ENCODE data around the gene CUX1.

The CUX1 gene

DNA sequence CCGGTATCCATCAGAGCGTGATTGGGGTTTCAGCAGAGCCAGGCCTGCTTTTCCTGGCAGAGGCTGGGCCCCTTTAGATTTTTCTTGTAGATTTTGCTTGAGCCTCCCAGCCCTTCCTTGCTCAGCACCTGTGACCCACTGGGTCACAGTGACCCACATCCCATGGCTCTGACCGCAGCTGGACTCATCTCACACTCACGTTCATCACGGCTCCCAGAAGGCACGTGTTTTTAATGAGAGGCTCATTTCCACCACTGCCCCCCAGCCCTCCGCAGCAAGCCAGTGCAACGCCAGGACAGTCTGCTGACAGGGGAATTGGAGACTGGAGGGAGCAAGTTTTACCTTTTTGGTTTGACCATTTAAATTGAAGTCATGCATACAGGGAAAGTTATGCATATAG, 155.7 kb downstream of the CUX1 start:
- TF ChIP-seq, protein P1, sequence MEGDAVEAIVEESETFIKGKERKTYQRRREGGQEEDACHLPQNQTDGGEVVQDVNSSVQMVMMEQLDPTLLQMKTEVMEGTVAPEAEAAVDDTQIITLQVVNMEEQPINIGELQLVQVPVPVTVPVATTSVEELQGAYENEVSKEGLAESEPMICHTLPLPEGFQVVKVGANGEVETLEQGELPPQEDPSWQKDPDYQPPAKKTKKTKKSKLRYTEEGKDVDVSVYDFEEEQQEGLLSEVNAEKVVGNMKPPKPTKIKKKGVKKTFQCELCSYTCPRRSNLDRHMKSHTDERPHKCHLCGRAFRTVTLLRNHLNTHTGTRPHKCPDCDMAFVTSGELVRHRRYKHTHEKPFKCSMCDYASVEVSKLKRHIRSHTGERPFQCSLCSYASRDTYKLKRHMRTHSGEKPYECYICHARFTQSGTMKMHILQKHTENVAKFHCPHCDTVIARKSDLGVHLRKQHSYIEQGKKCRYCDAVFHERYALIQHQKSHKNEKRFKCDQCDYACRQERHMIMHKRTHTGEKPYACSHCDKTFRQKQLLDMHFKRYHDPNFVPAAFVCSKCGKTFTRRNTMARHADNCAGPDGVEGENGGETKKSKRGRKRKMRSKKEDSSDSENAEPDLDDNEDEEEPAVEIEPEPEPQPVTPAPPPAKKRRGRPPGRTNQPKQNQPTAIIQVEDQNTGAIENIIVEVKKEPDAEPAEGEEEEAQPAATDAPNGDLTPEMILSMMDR (IDR thresholded peaks at IDR 0.05; ENCODE audit: borderline replicate concordance, insufficient read depth, low read depth, low read length), result no peak

DNA sequence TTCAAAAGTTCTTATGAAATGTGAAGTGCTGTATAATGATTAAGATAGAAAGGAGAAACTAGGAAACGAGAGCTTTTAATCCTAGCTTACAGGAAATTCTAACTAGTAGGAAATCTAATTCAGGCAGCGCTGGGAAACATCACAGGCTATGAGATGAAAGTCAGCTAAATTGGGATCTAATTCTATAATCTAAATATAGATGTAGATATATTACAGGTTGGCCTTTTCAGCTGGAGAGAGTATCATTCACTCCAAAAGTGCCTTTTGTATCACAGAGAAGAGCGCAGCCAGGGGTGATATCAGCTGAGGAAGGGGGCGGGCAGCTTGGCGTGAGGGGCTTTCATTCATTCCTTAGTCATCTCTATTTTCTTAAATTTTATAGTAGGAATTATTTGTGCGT, 157.0 kb downstream of the CUX1 start:
- TF ChIP-seq, protein P1 (IDR thresholded peaks at IDR 0.05; ENCODE audit: borderline replicate concordance, insufficient read depth, low read depth, low read length), result no peak
- H3K4me3 ChIP-seq (ENCODE audit: low read depth, low read length), result no peak overlapping the region

More for the DNA sequence above, 155.7 kb downstream of the CUX1 start:
- no peak overlapping the region for H3K4me3 ChIP-seq (ENCODE audit: low read depth, low read length)

DNA sequence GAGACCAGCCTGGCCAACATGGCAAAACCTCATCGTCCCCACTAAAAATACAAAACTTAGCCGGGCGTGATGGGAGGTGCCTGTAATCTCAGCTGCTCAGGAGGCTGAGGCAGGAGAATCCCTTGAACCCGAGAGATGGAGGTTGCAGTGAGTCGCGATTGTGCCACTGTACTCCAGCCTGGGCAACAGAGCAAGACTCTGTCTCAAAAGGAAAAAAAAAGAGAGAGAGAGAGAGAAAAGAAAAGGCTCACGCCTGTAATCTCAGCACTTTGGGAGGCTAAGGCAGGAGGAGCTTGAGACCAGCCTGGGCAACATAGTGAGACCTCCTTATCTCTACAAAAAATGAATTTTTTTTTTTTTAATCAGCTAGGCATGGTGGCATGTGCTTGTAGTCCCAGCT, 157.6 kb downstream of the CUX1 start:
- TF ChIP-seq, protein P1 (IDR thresholded peaks at IDR 0.05; ENCODE audit: borderline replicate concordance, insufficient read depth, low read depth, low read length), result no peak
- H3K4me3 ChIP-seq (ENCODE audit: low read depth, low read length), result no peak overlapping the region

DNA sequence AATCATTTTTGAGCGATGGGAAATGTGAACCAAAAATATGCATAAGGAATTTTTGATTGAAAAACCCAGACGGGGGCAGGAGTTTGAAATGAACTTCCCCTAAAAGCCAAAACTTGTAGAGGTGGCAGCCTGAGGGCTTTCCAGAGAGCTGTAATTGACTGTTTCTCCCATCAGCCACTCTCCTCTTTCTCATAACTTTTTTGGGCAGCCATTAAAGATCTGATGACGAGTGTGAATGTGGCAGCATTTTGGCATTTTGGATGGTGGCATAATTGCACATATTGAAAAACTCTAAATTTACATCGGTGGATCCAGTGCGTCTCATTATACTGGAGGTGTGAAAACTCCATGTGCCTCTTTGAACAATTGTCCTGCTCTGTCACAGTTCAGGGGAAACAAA, 159.0 kb downstream of the CUX1 start:
- H3K4me3 ChIP-seq (ENCODE audit: low read depth, low read length), result no peak overlapping the region
- TF ChIP-seq, protein P1 (IDR thresholded peaks at IDR 0.05; ENCODE audit: borderline replicate concordance, insufficient read depth, low read depth, low read length), result no peak

DNA sequence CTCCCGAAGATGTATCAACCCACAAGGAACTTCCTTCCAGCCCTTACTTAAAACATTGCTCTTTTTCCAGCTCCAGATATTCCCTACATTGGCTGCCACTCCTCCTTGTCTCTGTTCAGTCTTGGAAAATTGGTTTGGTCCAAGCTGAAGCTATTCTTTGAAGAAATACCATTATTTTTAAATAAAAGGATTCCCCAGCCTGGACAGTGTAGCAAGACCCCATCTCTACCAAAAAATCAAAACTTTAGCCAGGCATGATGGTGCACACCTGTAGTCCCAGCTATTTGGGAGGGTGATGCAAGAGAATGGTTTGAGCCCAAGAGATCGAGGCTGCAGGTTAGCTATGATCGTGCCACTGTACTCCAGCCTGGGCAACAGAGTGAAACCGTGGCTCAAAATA, 159.8 kb downstream of the CUX1 start:
- no peak overlapping the region for H3K4me3 ChIP-seq (ENCODE audit: low read depth, low read length)
- TF ChIP-seq, protein P1 (IDR thresholded peaks at IDR 0.05; ENCODE audit: borderline replicate concordance, insufficient read depth, low read depth, low read length), result no peak

DNA sequence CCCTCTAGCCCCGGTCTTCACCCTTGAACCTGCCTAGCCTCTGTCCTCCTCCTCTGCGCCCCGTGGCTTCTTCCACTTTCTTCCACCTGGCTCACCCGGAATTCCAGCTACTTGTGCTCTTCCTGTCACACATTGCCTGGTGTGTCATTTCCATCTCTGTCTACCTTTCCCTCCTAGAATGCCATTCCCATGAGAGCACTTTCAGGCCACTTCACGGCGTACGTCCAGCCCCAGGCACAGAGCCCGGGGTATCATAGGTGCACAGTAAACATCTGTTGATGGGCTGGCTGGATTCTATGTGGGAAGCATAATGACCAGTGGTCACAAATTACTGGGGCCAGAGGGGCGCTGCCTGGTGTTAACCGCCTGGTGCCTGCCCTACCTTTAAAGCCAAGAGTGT, 161.3 kb downstream of the CUX1 start:
- TF ChIP-seq, protein P1 (IDR thresholded peaks at IDR 0.05; ENCODE audit: borderline replicate concordance, insufficient read depth, low read depth, low read length), result no peak
- no peak overlapping the region for H3K4me3 ChIP-seq (ENCODE audit: low read depth, low read length)

DNA sequence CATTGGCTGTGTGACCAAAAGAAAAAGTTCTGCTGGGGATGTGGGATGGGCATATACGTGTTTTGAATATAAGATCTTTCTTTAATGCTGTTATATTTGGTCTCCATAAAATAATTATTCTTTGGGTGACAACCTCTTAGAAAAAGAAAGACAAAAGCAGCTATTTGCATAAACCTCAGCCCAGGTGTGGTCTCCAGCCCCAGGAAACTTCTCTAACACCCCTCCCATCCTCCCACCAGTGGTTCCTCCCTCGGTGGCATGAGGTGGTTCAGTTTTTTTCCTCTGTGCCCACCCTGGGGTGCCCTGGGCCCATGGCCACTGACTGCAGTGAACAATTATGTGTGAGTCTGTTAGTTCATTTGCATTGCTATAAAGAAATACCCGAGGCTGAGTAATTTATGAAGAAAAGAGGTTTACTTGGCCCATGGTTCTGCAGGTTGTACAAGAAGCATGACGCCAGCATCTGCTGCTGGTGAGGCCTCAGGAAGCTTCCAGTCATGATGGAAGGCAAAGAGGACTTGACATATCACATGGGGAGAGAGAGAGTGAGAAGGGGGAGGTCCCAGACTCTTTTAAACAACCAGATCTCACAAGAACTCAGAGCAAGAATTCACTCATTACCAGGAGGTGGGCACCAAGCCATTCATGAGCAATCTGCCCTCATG, 165.9 kb downstream of the CUX1 start:
- TF ChIP-seq, protein P1 (IDR thresholded peaks at IDR 0.05; ENCODE audit: borderline replicate concordance, insufficient read depth, low read depth, low read length), result no peak
- no peak overlapping the region for H3K4me3 ChIP-seq (ENCODE audit: low read depth, low read length)
